Kidney epithelial cell (primary cell): Measurements from ENCODE around the gene GNA14. TPM values are rescaled to one million over a fixed set of nuclear protein-coding genes. Genes with fewer than 3 reads are reported as not detected.
A peak's percentile ranks its signal among the peaks of the same experiment; 100 is the strongest.
"Not testable (repeated sequence)": the region's sequence is repeated elsewhere in the genome, so short reads cannot be mapped to it uniquely, and the experiment has no call there.

Experiments
- DNase-seq: peaks from one replicate; pipeline ENCODE4 v3.0.0-alpha.2; 2010; ENCODE audit warnings: low read depth
- H3K27me3 ChIP-seq: 2 replicates; pipeline ENCODE4 v1.6.0; 2011; ENCODE audit warnings: low read length; ENCODE audit not compliant: control insufficient read depth, insufficient read depth
- H3K36me3 ChIP-seq: 2 replicates; pipeline ENCODE4 v1.5.1; 2011; ENCODE audit warnings: low read length; ENCODE audit not compliant: control insufficient read depth, insufficient read depth
- H3K4me3 ChIP-seq: 2 replicates; pipeline ENCODE4 v1.5.1; 2011; ENCODE audit warnings: low read depth, mild to moderate bottlenecking, control low read depth, low read length
- total RNA-seq: library from RNA; depleted of rRNA; stranded (reverse); fragments of >200 nt; gene quantifications from 2 replicates; pipeline ENCODE4 v1.2.3, GENCODE V29; 2015
- TF ChIP-seq, protein P1 (sequence below): IDR thresholded peaks from 2 replicates; pipeline ENCODE4 v1.5.1; 2011; ENCODE audit warnings: mild to moderate bottlenecking, moderate library complexity, low read length, control low read depth, inconsistent platforms; ENCODE audit not compliant: insufficient read depth, poor library complexity, severe bottlenecking

GNA14 gene
- total RNA-seq, 1 donor from 2014 or later: 0.63 TPM

DNA sequence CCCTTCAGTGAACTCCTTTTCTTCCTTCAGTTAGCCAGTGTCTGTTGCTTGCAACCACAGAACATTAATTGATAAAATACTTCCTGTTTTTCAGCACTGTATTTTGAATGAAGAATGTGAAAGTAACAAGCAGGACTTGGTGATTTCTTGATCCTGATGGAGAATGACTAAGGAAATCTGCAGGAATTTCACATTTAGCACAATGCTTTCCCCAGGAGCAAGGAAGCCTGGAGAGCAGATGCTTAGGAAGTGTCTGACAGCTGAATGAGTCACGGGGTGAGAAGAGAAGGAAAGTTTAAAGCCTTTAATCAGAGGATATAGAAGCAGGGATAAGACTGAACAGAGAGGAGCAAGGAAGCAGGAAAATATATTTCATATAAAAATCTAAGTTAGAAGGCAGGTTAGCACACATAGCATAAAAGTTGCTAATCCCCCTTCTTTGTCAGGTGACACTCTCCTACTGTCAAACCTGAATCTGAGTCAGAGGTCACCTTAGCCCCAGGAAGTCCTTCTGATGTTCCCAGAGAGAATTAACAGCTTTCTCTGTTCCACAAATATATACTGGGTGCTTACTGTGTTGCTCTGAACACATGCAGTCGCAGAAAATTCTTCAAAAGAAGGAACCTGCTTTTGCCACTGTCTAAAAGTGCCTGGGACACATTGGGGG lies 59.7 kb downstream of the GNA14 start:
- DNase-seq: peak; percentile 29
- TF ChIP-seq, protein P1, sequence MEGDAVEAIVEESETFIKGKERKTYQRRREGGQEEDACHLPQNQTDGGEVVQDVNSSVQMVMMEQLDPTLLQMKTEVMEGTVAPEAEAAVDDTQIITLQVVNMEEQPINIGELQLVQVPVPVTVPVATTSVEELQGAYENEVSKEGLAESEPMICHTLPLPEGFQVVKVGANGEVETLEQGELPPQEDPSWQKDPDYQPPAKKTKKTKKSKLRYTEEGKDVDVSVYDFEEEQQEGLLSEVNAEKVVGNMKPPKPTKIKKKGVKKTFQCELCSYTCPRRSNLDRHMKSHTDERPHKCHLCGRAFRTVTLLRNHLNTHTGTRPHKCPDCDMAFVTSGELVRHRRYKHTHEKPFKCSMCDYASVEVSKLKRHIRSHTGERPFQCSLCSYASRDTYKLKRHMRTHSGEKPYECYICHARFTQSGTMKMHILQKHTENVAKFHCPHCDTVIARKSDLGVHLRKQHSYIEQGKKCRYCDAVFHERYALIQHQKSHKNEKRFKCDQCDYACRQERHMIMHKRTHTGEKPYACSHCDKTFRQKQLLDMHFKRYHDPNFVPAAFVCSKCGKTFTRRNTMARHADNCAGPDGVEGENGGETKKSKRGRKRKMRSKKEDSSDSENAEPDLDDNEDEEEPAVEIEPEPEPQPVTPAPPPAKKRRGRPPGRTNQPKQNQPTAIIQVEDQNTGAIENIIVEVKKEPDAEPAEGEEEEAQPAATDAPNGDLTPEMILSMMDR: no peak

DNA sequence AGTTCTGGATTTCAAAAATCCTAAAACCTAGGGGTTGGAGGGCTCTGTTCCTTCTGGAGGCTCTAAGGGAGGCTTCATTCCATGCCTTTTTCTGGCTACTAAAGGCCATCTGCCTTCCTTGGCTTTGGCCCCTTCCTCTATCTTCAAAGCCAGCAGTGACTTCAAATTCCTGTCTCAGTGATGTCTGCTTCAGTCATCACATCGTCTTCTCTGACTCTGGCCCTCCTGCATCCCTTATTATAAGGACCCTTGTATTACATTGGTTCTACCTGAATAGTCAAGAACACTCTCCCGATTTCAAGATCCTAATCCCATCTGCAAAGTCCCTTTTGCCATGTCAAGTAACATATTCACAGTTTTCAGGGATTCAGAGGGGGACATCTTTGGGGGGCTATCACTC lies 60.3 kb downstream of the GNA14 start:
- no peak overlapping the region for H3K4me3 ChIP-seq
- TF ChIP-seq, protein P1: no peak
- H3K36me3 ChIP-seq: no peaks in the 10 kb centered on the region

More for the DNA sequence above, 59.7 kb downstream of the GNA14 start:
- Histone ChIP-seq H3K27me3 (no peaks in the 10 kb centered on the region), H3K36me3 (no peaks in the 10 kb centered on the region), H3K4me3 (no peak overlapping the region)

GRCh38 chr9:77587042-77587441 lies 61.1 kb downstream of the GNA14 start:
- DNase-seq: no peak
- no peaks in the 10 kb centered on the region for H3K27me3 ChIP-seq
- TF ChIP-seq, protein P1: no peak

More for the DNA sequence above, 60.3 kb downstream of the GNA14 start:
- DNase-seq: no peak
- H3K27me3 ChIP-seq: no peaks in the 10 kb centered on the region

DNA sequence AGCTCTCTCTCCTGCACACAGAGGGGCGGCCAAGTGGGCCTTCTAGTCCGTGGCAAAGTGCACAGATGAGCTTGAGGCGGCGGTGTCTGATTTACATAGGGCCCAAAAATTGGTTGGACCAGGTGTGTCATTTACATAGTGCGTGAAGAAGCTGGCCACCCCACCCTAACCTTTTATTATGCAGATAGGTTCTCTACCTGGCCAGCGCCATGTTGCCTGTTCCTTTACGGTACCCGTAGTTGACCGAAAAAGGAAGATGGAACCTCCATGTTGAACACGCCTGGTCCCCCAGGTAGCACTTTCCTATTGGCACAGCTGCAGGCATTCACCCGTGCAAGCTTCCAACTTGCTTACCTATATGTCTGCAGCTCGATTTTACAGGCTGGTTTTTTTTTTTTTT lies 61.5 kb downstream of the GNA14 start:
- DNase-seq: no peak
- Histone ChIP-seq H3K4me3 (no peak overlapping the region), H3K27me3 (no peaks in the 10 kb centered on the region), H3K36me3 (no peaks in the 10 kb centered on the region)
- TF ChIP-seq, protein P1: no peak

More at GRCh38 chr9:77587042-77587441, 61.1 kb downstream of the GNA14 start:
- Histone ChIP-seq H3K36me3 (no peaks in the 10 kb centered on the region), H3K4me3 (no peak overlapping the region)

DNA sequence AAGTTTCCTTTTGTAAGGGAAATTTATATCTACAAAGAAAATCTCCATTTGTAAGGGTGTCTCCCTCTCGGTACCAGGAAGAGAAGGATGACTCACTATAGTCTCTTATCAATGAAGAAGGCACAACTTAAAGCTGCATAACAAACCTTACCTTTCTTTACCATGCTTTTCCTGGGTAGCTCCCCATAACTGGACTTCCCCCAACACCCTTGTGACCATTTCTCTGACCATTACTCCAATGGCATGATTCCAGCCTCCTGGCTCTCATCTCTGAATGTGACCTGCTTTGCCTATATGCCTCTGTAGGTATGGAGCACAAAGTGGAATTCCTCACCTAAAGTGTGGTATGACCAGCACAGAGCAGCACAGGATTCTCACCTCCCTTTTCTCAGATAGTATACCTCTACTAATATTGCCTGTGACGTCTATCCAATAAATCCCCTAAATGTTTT lies 62.8 kb downstream of the GNA14 start:
- DNase-seq: no peak
- no peaks in the 10 kb centered on the region for H3K36me3 ChIP-seq
- TF ChIP-seq, protein P1: no peak
- no peaks in the 10 kb centered on the region for H3K27me3 ChIP-seq
- H3K4me3 ChIP-seq: no peak overlapping the region

DNA sequence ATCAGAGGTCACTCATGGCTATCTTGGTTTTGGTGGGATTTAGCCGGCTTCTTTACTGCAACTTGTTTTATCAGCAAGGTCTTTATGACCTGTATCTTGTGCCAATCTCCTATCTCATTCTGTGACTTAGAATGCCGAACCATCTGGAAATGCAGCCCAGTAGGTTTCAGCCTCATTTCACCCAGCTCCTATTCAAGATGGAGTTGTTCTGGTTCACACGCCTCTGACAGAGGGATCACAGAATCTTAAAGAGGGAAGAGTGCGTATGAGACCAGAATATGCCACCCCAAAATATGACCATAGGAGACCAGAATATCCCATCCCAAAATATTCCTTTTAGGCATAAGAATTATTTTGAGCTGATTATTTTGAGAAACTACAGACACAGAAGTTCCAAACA lies 63.2 kb downstream of the GNA14 start:
- H3K36me3 ChIP-seq, H3K4me3 ChIP-seq, DNase-seq, H3K27me3 ChIP-seq: not testable (repeated sequence)
